ENCODE results near the gene COCH.
"Not testable (repeated sequence)": the region's sequence is repeated elsewhere in the genome, so short reads cannot be mapped to it uniquely, and the experiment has no call there.

Gene COCH

GRCh38 chr14:30933937-30934336, 59.6 kb downstream of the COCH start:
- DNase-seq, result not testable (repeated sequence)

DNA sequence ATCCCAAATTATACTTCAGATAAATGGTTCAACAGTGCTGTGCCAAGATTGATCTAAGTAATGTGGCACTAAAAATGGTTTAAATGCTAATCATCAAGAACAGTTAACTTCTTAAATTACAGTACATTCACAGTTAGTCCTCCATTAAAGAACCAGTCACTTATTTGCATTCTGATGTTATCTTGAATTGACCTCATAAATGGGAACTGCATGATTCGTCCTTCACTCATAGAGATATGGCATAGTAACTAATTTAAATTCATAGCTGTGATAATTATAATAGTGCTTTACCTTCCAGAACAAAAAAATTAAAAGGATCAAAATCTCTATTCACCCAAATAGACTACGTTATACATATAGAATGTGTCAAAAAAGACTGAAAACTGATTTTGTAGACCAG, 61.1 kb downstream of the COCH start:
- no peak for DNase-seq

- no peak for DNase-seq
Observed at GRCh38 chr14:30938617-30939016, 64.3 kb downstream of the COCH start.
